Erythroblast (primary cell): ENCODE results near the gene ARHGAP5.

Experiments used
- GATA1 ChIP-seq: IDR thresholded peaks from 2 replicates; pipeline ENCODE4 v1.6.1; 2011; ENCODE audit warnings: low read depth, mild to moderate bottlenecking, control low read depth, low read length, moderate library complexity
- POLR2A ChIP-seq: IDR thresholded peaks from 2 replicates; pipeline ENCODE4 v1.6.1; 2011; ENCODE audit warnings: mild to moderate bottlenecking, low read length

- TF ChIP-seq POLR2A (no peak), GATA1 (no peak)
Measured at GRCh38 chr14:32169191-32169590, 92.1 kb downstream of the ARHGAP5 start.
